TTC549 (cell line): ENCODE data around the gene ZNF74.
"Not testable (repeated sequence)": the region's sequence is repeated elsewhere in the genome, so short reads cannot be mapped to it uniquely, and the experiment has no call there.

Source experiments
- FAIRE-seq: peaks from 2 replicates; lab custom pipeline; 2012; peaks lifted over from hg19 to GRCh38; lab: Jason Lieb, UNC

The ZNF74 gene

DNA sequence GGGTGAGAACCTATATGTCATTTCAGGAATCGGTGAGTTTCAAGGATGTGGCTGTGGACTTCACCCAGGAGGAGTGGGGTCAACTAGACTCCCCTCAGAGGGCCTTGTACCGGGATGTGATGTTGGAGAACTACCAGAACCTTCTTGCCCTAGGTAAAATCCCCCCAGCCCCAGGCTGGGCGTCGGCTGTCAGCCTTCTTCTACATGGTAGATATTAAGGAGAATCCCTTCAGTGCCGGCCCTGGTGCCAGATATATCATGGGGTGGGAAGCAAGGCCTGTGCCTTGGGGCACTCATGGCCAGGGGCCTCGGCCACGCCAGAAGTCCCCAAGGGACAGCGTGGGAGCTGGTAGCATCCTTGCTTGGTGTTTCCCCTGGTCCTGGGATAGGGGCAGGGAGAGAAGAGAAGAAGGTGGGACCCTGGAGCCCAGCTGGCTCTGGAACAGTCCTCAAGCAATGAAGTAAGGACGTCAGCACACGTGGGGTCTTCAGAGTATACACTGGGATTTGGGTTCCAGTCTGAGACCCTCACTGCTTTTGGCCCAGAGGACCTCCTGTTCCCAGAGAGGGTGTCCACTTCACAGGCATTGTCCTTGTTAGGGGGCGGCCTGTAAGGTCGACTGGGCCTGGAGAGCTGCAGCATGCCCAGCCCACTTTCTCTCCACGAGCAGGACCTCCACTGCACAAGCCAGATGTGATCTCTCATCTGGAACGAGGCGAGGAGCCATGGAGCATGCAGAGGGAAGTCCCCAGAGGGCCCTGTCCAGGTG lies 6.8 kb downstream of the ZNF74 start:
- no peak for FAIRE-seq

DNA sequence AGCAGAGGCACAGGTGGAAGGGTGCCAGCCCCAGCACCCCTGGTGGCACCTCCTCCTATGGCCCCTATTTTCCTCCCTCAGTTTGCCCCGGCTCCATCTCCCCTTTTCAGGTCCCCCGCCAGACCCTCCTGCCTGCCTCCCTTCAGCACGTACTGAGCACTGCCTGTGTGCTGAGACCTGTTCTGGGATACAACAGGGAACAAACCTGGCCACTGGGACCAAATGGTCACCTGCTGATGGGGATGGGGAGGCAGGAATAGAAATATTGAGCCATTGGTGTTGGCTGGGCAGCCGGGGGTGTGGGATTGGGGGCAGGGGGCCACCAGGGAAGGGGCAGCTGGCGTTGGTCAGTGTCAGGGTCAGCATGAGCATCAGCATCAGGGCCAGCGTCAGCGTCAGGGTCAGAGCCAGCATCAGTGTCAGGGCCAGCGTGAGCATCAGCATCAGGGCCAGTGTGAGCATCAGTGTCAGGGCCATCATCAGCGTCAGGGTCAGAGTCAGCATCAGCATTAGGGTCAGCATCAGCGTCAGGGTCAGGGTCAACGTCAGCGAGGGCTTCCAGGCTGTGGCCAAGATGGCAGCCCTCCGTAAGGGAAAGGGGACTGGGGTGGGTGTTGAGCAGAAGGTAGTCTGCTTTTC lies 7.5 kb downstream of the ZNF74 start:
- FAIRE-seq: no peak

DNA sequence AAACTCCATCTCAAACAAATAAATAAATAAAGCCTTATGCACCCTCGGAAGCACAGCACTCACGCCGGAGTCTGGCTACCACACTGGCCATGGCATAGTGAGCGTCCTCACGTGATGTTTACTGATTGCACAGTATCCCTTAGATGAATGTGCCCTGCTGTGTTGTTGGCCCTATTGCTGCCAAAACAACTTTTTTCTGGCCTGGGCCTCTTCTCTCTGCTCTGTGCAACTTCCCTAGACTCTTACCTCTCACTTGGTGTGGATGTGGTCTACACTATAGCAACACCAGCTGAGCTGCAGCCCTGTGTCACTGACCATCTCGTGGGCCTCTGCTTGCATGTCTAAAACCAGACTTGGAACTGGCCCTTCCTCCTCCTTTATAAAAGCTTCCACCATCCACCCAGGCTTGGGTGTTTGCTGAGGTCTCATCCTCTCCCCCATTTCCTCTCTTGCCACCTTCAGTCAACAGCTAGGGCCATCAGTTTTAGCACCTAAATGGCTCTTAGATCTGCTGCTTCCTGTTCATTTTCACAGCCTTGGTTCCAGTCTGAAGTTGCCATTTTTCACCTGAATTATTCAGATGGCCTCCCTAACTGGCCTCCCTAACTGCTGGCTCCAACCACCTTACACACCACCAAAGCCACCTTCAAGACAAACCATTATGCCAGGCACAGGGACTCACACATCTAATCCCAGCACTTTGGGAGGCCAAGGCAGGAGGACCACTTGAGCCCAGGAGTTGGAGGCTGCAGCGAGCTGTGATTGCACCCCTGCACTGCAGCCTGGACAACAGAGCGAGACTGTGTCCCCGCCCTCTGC lies 9.2 kb downstream of the ZNF74 start:
- no peak for FAIRE-seq

DNA sequence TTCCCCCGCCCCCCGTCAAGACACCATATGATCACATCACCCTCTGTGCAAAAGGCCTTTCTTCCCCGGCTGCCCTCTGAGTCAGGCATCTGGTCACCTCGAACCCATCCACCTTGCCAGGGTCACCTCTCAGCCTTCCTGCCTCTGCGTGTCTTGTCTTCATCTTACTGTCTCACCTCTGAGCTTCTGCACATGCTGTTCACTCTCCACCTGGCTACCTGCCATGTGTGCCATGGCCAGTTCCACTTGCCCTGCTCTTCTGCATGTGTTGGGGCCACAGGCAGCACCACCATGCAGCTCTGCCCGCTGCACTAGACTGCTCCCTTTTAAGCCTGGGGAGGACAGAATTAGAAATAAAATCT lies 9.8 kb downstream of the ZNF74 start:
- no peak for FAIRE-seq

DNA sequence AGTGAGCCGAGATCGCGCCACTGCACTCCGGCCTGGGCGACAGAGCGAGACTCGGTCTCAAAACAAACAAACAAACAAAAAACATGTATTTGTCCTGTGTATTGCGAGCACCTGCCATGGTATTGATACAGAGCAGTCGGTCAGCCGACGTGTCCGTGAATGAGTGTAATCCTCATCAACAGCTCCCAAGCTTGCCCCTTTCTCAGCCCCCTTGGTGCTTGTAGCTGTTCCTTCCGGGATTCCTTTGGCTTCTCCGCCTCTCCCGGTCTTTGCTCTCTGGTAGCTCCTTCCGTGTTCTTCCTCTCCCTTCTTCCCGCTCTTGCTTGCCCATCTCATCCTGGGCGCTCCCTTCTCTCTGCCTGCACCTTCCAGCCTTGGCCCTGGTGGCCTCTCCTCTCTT lies 10.9 kb downstream of the ZNF74 start:
- FAIRE-seq: no peak

DNA sequence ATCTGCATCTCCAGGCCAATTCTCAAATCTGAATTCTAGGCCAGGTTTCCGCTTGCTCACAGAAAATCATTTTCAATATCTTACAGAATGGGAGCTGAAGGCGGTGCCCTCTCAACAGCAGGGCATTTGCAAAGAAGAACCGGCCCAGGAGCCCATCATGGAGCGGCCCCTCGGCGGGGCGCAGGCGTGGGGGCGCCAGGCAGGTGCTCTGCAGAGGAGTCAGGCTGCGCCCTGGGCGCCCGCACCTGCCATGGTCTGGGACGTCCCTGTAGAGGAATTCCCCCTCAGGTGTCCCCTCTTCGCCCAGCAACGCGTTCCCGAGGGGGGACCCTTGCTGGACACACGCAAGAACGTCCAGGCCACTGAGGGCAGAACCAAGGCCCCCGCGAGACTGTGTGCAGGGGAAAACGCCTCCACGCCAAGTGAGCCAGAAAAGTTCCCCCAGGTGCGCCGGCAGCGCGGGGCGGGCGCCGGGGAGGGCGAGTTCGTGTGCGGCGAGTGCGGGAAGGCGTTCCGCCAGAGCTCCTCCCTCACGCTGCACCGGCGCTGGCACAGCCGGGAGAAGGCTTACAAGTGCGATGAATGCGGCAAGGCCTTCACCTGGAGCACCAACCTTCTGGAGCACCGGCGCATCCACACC lies 11.5 kb downstream of the ZNF74 start:
- FAIRE-seq: no peak

DNA sequence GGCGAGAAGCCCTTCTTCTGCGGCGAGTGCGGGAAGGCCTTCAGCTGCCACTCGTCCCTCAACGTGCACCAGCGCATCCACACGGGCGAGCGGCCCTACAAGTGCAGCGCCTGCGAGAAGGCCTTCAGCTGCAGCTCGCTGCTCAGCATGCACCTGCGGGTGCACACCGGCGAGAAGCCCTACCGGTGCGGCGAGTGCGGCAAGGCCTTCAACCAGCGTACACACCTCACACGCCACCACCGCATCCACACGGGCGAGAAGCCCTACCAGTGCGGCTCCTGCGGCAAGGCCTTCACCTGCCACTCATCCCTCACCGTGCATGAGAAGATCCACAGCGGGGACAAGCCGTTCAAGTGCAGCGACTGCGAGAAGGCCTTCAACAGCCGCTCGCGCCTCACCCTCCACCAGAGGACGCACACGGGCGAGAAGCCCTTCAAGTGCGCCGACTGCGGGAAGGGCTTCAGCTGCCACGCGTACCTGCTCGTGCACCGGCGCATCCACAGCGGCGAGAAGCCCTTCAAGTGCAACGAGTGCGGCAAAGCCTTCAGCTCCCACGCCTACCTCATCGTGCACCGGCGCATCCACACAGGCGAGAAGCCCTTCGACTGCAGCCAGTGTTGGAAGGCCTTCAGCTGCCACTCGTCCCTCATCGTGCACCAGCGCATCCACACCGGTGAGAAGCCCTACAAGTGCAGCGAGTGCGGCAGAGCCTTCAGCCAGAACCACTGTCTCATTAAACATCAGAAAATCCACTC lies 12.2 kb downstream of the ZNF74 start:
- FAIRE-seq: no peak

DNA sequence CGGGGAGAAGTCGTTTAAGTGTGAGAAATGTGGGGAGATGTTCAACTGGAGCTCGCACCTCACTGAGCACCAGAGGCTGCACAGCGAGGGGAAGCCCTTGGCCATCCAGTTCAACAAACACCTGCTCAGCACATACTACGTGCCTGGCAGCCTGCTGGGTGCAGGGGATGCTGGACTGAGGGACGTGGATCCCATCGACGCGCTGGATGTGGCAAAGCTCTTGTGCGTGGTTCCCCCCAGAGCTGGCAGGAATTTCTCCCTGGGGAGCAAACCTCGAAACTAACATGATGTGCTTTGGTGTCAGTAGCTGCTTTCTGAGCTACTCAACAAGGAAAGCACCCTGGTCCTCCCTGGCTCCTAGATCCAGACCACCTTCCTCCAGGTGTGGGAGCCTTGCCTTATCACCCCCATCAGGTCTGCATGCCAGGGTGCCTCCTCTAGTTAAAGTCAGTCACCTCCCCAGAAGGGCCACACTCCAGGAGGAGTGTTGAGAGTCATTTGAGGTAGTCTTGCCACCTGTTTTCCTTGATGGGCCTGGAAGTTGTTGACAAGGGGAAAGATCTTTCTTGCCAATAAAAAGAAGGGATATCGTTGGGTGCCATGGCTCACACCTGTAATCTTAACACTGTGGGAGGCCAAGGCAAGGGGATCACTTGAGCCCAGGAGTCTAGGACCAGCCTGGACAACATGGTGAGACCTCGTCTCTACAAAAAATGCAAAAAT lies 12.9 kb downstream of the ZNF74 start:
- no peak for FAIRE-seq

DNA sequence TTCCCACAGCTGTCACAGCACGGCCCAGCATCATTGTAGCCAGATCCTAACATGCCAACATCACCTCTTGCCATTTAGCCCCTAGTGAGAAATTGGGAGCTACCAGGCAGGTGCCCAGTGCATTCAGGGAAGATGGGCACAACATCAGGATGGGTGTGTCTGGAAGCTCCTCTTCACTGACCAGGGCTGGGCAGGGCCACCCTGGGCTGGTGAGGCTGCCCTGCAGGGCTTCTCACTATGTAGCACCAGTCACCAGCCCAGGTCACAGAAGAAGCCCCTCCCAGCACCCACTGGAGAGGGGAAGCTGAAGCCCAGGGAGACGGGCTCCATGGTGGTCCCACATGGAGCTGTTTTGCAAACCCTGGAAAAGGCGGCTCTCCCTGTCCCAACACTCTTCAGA lies 13.9 kb downstream of the ZNF74 start:
- no peak for FAIRE-seq

DNA sequence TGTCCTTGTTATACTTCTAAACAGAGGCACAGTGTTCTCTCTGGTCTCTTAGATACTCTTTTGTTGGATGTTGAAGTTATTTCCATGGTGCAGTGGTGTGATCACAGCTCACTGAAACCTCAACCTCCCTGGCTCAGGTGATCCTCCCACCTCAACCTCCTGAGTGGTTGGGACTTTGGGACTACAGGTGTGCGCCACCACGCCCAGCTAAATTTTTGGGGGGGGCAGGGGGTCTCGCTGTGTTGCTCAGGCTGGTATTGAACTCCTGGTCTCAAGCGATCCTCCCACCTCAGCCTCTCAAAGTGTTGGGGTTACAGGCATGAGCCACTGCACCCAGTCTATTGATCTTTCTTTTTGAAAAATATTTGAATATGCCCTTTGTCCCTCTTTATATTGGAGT lies 14.9 kb downstream of the ZNF74 start:
- no peak for FAIRE-seq

DNA sequence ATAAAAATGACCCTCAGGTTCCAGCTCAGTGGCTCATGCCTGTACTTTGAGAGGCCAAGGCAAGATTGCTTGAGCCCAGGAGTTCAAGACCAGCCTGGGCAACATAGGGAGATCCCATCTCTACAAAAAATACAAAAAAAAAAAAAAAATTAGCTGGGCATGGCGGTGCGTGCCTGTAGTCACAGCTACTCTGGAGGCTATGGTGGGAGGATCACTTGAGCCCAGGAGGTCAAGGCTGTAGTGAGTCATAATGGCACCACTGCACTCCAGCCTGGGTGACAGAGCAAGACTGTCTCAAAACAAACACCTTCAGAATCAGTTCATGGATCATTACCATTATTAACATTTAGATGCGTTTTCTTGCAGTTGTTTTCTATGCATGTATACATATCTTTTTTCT lies 15.4 kb downstream of the ZNF74 start:
- not testable (repeated sequence) for FAIRE-seq

DNA sequence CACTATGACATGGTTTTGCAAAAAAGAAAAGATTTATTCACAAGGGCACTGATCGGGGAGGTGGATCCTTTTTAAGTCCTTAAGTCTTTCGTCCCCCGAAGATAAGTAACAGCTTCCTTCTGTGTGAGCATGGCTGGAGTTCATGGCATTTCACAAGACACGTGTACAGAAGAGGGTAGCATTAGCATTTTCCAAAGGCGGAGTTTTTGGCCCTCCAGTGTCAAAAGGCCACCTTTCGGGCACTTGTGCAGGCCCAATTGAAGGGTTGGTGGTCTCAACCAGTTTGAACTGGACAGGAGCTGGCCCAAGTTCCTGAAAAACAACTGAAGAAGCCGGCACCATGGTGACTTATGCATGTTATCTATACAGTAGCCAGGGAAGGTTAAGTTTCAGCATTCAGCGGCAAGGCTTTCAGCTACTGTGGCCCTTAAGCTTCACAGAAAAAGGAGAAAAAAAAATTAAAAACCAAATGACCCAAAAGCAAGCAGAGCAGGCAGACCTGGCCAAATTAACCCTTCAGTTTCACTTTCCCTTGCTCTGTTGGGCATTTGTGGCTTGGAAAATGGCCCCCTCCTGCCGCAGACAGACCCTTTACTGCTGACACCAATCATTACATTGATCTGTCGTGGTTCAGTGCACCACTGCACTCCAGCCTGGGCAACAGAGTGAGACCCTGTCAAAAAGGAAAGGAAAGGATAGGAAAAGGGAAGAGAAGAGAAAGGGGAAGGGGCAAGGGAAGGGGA lies 18.7 kb downstream of the ZNF74 start:
- no peak for FAIRE-seq

DNA sequence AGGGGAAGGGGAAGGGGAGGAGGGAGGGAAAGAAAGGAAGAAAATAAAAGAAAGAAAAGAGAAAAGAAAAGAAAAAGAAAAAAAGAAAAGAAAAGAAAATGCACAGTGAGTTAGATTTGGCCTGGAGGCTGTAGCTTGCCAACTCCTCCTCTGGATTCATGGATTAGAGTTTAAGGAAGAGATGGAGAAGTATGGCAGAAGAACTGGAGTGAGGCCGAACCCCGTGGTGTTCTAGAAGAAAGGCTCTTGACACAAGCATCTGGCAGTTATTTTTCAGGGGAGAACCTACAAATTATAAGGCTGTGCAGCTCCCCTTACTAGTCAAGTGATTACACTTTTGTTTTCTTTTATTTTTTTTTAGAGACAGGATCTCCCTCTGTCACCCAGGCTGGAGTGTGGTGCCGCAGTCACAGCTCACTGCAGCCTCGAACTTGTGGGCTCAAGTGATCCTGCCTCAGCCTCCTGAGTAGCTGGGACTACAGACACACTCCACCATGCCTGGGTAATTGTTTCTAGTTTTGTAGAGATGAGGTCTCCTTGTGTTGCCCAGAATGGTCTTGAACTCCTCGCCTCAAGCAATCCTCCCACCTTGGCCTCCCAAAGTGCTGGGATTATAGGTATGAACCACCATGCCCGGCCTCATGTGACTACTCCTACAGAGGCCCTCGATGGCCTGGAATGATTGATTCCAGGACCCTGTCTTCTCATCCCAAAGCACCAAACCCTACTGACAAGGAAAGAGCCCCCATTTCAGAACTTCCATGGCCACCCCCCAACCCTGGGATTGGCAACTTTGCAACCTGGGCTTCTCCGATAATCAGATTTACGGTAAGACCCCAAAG lies 19.5 kb downstream of the ZNF74 start:
- FAIRE-seq: no peak

DNA sequence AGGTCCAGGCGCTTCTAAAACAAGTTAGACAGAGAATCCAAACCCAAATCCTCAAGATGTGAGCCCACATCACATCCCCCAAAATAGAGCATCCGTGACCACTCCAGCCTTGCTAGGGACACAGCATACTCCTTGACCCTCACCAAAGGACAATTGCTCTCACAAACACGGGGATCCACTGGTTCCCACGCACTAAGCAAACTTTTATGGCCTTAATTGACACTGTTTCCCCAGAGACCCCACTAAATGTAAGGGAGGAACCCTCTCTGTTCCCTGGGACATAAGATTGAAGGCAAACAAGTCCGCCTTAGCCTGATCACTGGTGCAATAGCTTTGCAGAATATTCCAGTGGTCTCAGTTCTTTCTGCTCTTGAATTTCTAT lies 20.1 kb downstream of the ZNF74 start:
- FAIRE-seq: no peak

DNA sequence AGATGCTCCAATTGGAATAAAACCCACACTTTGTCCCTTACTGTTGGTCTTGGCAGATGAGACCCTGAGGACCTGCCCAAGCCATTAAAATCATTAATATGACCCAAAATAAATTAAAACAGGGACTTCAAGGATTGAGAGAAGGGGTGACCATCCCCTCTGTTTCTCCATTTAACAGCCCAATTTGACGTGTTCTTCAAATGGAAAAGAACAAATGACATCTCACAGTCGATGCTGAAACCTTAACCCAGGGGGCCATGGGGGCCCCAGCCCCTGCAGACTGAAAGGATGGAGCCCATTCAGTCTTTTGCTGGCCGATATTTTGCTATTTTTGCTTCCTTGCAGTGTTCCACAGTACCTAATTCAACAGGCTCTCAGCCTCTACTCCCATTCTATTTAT lies 20.5 kb downstream of the ZNF74 start:
- FAIRE-seq: no peak

DNA sequence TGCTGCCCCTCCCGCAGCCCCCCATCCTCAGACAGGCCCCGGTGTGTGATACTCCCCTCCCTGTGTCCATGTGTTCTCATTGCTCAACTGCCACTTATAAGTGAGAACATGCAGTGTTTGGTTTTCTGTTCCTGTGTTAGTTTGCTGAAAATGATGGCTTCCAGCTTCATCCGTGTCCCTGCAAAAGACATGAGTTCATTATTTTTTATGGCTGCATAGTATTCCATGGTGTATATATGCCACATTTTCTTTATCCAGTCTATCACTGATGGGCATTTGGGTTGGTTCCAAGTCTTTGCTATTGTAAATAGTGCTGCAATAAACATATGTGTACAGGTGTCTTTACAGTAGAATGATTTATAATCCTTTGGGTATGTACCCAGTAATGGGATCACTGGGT lies 21.3 kb downstream of the ZNF74 start:
- FAIRE-seq: not testable (repeated sequence)

DNA sequence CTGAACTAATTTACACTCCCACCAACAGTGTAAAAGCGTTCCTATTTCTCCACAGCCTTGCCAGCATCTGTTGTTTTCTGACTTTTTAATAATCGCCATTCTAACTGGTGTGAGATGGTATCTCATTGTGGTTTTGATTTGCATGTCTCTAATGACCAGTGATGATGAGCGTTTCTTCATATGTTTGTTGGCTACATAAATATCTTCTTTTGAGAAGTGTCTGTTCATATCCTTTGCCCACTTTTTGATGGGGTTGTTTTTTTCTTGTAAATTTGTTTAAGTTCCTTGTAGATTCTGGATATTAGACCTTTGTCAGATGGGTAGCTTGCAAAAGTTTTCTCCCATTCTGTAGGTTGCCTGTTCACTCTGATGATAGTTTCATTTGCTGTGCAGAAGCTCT lies 21.7 kb downstream of the ZNF74 start:
- not testable (repeated sequence) for FAIRE-seq

DNA sequence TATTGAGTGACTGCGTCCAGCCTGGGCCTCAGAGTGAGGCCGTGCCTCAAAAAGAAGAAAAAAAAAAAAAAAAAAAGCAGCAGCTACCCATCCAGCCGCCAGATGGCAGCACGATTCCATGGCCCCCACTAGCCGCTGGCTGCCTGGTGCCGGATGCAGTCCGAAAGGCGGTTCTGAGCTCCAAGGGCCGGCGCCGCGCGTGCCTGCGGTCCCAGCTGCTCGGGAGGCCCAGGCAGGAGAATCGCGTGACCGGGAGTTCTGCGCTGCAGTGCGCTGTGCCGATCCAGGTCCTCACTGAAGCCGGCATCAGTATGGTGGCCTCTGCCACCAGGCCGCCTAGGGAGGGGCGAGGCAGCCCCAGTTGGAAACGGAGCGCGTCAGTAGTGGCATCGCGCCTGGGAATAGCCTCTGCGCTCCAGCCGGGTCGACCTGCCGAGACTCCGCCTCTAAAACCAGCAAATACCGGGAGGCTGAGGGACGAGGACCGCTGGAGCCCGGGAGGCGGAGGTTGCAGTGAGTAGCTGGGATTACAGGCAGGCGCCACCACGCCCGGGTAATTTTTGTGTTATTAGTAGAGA lies 24.3 kb downstream of the ZNF74 start:
- FAIRE-seq: no peak

DNA sequence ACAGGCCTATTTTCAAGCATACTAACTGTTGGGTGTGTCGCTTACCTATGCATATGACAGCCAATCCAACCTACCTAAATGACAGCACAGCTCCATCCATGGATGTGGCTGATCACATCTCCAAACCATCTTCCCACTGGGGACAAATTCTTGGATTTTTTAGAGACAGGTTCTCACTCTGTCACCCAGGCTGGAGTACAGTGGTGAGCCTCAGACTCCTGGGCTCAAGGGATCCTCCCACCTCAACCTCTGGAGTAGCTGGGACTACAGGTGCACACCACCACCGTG lies 25.7 kb downstream of the ZNF74 start:
- no peak for FAIRE-seq
